Tibial nerve (tissue), 4 donors: ENCODE results near the gene CDC16. TPM values are rescaled to one million over a fixed set of nuclear protein-coding genes. Genes with fewer than 3 reads are reported as not detected.

ENCODE experiments used
- DNase-seq, 2 donors: peaks; one replicate each; pipeline ENCODE4 v3.0.0-alpha.2; 2019; ENCODE audit warnings: low spot score in 2 of 2
- H3K27ac ChIP-seq, 4 donors: fragments of 200-600 bp; sonication (generic) in 3 of 4; one replicate each; pipeline ENCODE4 v1.5.1; 2017 to 2019; ENCODE audit warnings: mild to moderate bottlenecking in 1 of 4
- H3K27me3 ChIP-seq, 2 donors: fragments of 200-600 bp; sonication (generic) in 1 of 2; one replicate each; pipeline versions ENCODE4 v1.5.1 to v1.6.0; 2017 to 2019
- H3K36me3 ChIP-seq, 3 donors: fragments of 200-600 bp; sonication (generic); one replicate each; pipeline ENCODE4 v1.5.1; 2018 to 2019
- H3K4me1 ChIP-seq, 4 donors: fragments of 200-600 bp; sonication (generic) in 3 of 4; one replicate each; pipeline ENCODE4 v1.5.1; 2017 to 2019
- H3K4me3 ChIP-seq, 4 donors: fragments of 200-600 bp; sonication (generic) in 3 of 4; one replicate each; pipeline ENCODE4 v1.5.1; 2017 to 2019; ENCODE audit warnings: mild to moderate bottlenecking in 1 of 4, moderate library complexity in 1 of 4
- H3K9me3 ChIP-seq, 4 donors: fragments of 200-600 bp; sonication (generic) in 3 of 4; one replicate each; pipeline ENCODE4 v1.5.1; 2017 to 2019
- CTCF ChIP-seq, 5 experiments: fragments of 200-600 bp in 3 of 5; fragments of 450-650 bp in 2 of 5; sonication (generic) in 3 of 5; IDR thresholded peaks; one replicate each; pipeline ENCODE4 v1.5.1; 2016 to 2019; ENCODE audit warnings: antibody characterized with exemption in 5 of 5, mild to moderate bottlenecking in 3 of 5, moderate library complexity in 2 of 5
- EP300 ChIP-seq, 2 donors: sonication (generic); formaldehyde crosslinking; IDR thresholded peaks; one replicate each; pipeline ENCODE4 v1.6.1; 2017; ENCODE audit warnings: antibody characterized with exemption in 2 of 2, mild to moderate bottlenecking in 1 of 2
- POLR2A ChIP-seq, 2 donors: fragments of 450-650 bp; IDR thresholded peaks; one replicate each; pipeline ENCODE4 v1.6.1; 2017; ENCODE audit warnings: antibody characterized with exemption in 2 of 2, mild to moderate bottlenecking in 2 of 2, moderate library complexity in 2 of 2
- WGBS, 2 donors: methylation state at CpG; one replicate each; pipeline ENCODE4 v1.1.5; 2018; 5-methylcytosine and 5-hydroxymethylcytosine counted together
- total RNA-seq, 4 donors: library from RNA; depleted of rRNA; stranded (reverse); fragments of >200 nt; gene quantifications; one replicate each; pipeline ENCODE4 v1.1.0, GENCODE V29; 2016

Gene CDC16
- total RNA-seq, 4 donors from 2014 or later: 43.9 to 87.0 (median 70.2) TPM

- H3K36me3 ChIP-seq: peaks cover 0 to 87% (median 0%) of the 10 kb centered on the region in 3 donors
- no peaks in the 10 kb centered on the region for H3K9me3 ChIP-seq
- no peak overlapping the region for H3K27ac ChIP-seq
- 70 to 87% methylated on average over 2 of the region's 2 CpGs for WGBS, 2 donors
- H3K27me3 ChIP-seq: no peaks in the 10 kb centered on the region
- H3K4me3 ChIP-seq: no peak overlapping the region
- DNase-seq: no peak
- H3K4me1 ChIP-seq: no peaks in the 10 kb centered on the region
- TF ChIP-seq POLR2A (IDR thresholded peaks at IDR 0.05) (no peak), CTCF (IDR thresholded peaks at IDR 0.05) (no peak), EP300 (IDR thresholded peaks at IDR 0.05) (no peak)
Measured at GRCh38 chr13:114272977-114273376, 38.3 kb downstream of the CDC16 start.

- peaks cover 0 to 71% (median 0%) of the 10 kb centered on the region in 3 donors for H3K36me3 ChIP-seq
Measured at GRCh38 chr13:114275304-114275703, 40.6 kb downstream of the CDC16 start.

GRCh38 chr13:114279146-114279545, 44.4 kb downstream of the CDC16 start:
- H3K4me1 ChIP-seq: peaks cover 0 to 30% (median 13%) of the 10 kb centered on the region in 4 donors
- TF ChIP-seq POLR2A (IDR thresholded peaks at IDR 0.05) (no peak), EP300 (IDR thresholded peaks at IDR 0.05) (no peak), CTCF (IDR thresholded peaks at IDR 0.05) (no peak)
- no peak overlapping the region for H3K4me3 ChIP-seq
- H3K27me3 ChIP-seq: no peaks in the 10 kb centered on the region
- peaks cover 0 to 40% (median 0%) of the 10 kb centered on the region in 3 donors for H3K36me3 ChIP-seq
- 83 to 86% methylated on average over 4 of the region's 4 CpGs for WGBS, 2 donors
- no peak overlapping the region for H3K27ac ChIP-seq
- H3K9me3 ChIP-seq: no peaks in the 10 kb centered on the region
- DNase-seq: no peak

More at GRCh38 chr13:114275304-114275703, 40.6 kb downstream of the CDC16 start:
- 79 to 82% methylated on average over 7 of the region's 7 CpGs for WGBS, 2 donors
- DNase-seq: peak in 1 of 2 donors; percentile 52
- TF ChIP-seq POLR2A (IDR thresholded peaks at IDR 0.05): no peak
- no peak for TF ChIP-seq EP300 (IDR thresholded peaks at IDR 0.05)
- no peak for TF ChIP-seq CTCF (IDR thresholded peaks at IDR 0.05)
- Histone ChIP-seq H3K27ac (no peak overlapping the region), H3K4me3 (no peak overlapping the region), H3K4me1 (peaks cover 0 to 6% (median 1%) of the 10 kb centered on the region in 4 donors), H3K9me3 (no peaks in the 10 kb centered on the region), H3K27me3 (no peaks in the 10 kb centered on the region)

- Histone ChIP-seq H3K36me3 (peaks cover 0 to 40% (median 0%) of the 10 kb centered on the region in 3 donors), H3K4me3 (no peak overlapping the region), H3K27ac (peak overlapping the region in 3 of 4 donors; percentile 97), H3K9me3 (no peaks in the 10 kb centered on the region), H3K4me1 (peaks cover 0 to 37% (median 13%) of the 10 kb centered on the region in 4 donors), H3K27me3 (no peaks in the 10 kb centered on the region)
- 81 to 91% methylated on average over 2 of the region's 2 CpGs for WGBS, 2 donors
- DNase-seq: no peak
- TF ChIP-seq EP300 (IDR thresholded peaks at IDR 0.05) (no peak), POLR2A (IDR thresholded peaks at IDR 0.05) (no peak), CTCF (IDR thresholded peaks at IDR 0.05) (no peak)
Measured at GRCh38 chr13:114279758-114280355, 45.2 kb downstream of the CDC16 start.

- no peaks in the 10 kb centered on the region for H3K9me3 ChIP-seq
- peak in 1 of 2 donors; percentile 65 for TF ChIP-seq POLR2A (IDR thresholded peaks at IDR 0.05)
- TF ChIP-seq CTCF (IDR thresholded peaks at IDR 0.05): peak in 1 of 5 experiments; percentile 21
- TF ChIP-seq EP300 (IDR thresholded peaks at IDR 0.05): peak in 1 of 2 donors; percentile 76
- H3K36me3 ChIP-seq: peaks cover 0 to 31% (median 3%) of the 10 kb centered on the region in 3 donors
- peaks cover 0 to 41% (median 13%) of the 10 kb centered on the region in 4 donors for H3K4me1 ChIP-seq
- peak within 1 kb of the TSS; percentile 62 to 91 (median 76) for H3K4me3 ChIP-seq
- H3K27me3 ChIP-seq: no peaks in the 10 kb centered on the region
- DNase-seq: peak; percentile 79 to 84
- peak within 1 kb of the TSS; percentile 88 to 97 (median 97) for H3K27ac ChIP-seq
- 0 to 1% methylated on average over 15 to 51 of the region's 89 CpGs for WGBS, 2 donors
Measured at GRCh38 chr13:114281351-114282040, 46.8 kb downstream of the CDC16 start, which contains the start of gene UPF3A. Gene UPF3A, plus strand, starts transcription at chr13:114281601. Its CDS starts 39 bp downstream, at chr13:114281640.
